WTC11 (cell line): Measurements from ENCODE around the gene GRPR.

ENCODE experiments used
- SOX15 ChIP-seq: fragments of 250-450 bp; sonication (Bioruptor Pico); IDR thresholded peaks from 2 replicates; pipeline ENCODE4 v1.9.0; 2021; ENCODE audit warnings: mild to moderate bottlenecking
- TF ChIP-seq, protein P1 (sequence below): fragments of 200-600 bp; IDR thresholded peaks from 2 replicates; pipeline ENCODE4 v1.8.0; 2022; ENCODE audit warnings: antibody characterized with exemption

DNA sequence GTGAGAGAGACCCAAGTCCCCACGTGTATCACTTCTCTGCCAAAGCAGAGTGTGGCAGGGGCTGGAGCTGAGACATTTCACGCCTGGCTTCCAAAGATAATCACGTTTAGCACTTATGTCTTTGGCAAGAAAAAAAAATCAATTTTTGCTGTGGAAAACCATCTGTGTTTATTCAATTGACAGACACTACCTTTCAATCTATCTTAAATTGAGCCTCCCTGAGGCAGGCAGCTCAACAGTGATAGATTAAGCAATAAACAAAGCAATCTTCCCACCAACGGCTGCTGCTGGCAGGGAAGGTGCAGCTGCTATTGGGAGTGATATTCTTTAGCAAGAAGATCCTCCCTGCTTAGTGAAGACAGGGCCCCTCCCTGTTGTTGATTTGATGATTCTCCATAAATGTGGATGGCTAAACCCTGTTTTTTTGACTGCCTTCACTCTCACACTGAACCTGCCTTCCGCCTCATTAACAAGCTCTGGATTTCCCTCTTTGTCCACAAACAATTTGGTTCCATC lies 32.3 kb downstream of the GRPR start:
- TF ChIP-seq, protein P1, sequence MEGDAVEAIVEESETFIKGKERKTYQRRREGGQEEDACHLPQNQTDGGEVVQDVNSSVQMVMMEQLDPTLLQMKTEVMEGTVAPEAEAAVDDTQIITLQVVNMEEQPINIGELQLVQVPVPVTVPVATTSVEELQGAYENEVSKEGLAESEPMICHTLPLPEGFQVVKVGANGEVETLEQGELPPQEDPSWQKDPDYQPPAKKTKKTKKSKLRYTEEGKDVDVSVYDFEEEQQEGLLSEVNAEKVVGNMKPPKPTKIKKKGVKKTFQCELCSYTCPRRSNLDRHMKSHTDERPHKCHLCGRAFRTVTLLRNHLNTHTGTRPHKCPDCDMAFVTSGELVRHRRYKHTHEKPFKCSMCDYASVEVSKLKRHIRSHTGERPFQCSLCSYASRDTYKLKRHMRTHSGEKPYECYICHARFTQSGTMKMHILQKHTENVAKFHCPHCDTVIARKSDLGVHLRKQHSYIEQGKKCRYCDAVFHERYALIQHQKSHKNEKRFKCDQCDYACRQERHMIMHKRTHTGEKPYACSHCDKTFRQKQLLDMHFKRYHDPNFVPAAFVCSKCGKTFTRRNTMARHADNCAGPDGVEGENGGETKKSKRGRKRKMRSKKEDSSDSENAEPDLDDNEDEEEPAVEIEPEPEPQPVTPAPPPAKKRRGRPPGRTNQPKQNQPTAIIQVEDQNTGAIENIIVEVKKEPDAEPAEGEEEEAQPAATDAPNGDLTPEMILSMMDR, result no peak
- TF ChIP-seq SOX15, result no peak
